NT2/D1 (cell line): ENCODE measurements around the gene LDLRAD4.

Experiments
- SUZ12 ChIP-seq: IDR thresholded peaks from 2 replicates; pipeline ENCODE4 v1.6.1; 2011; ENCODE audit not compliant: insufficient read length, insufficient read depth; ENCODE audit errors: extremely low read depth
- YY1 ChIP-seq: IDR thresholded peaks from 2 replicates; pipeline ENCODE4 v1.6.1; 2011; ENCODE audit not compliant: insufficient read length, insufficient read depth

- no peak for TF ChIP-seq YY1
- no peak for TF ChIP-seq SUZ12
Observed at GRCh38 chr18:13305301-13305700, 86.7 kb downstream of the LDLRAD4 start.
